Gastrocnemius medialis (tissue), 4 donors: ENCODE results near the gene CSPG4.
"Not testable (repeated sequence)": the region's sequence is repeated elsewhere in the genome, so short reads cannot be mapped to it uniquely, and the experiment has no call there.

ENCODE experiments used
- POLR2A ChIP-seq, 2 donors: fragments of 450-650 bp; IDR thresholded peaks; one replicate each; pipeline ENCODE4 v1.6.1; 2017; ENCODE audit warnings: antibody characterized with exemption in 2 of 2, mild to moderate bottlenecking in 2 of 2, moderate library complexity in 2 of 2
- TF ChIP-seq, protein P1 (sequence below), 5 experiments: fragments of 450-650 bp in 3 of 5; fragments of 200-600 bp in 2 of 5; sonication (generic) in 2 of 5; IDR thresholded peaks in 4 of 5; conservative IDR thresholded peaks in 1 of 5; 1 replicate in 4 of 5; 2 replicates in 1 of 5; pipeline ENCODE4 v1.5.1; 2016 to 2019; ENCODE audit warnings: antibody characterized with exemption in 5 of 5, mild to moderate bottlenecking in 3 of 5, moderate library complexity in 3 of 5

- TF ChIP-seq, protein P1, sequence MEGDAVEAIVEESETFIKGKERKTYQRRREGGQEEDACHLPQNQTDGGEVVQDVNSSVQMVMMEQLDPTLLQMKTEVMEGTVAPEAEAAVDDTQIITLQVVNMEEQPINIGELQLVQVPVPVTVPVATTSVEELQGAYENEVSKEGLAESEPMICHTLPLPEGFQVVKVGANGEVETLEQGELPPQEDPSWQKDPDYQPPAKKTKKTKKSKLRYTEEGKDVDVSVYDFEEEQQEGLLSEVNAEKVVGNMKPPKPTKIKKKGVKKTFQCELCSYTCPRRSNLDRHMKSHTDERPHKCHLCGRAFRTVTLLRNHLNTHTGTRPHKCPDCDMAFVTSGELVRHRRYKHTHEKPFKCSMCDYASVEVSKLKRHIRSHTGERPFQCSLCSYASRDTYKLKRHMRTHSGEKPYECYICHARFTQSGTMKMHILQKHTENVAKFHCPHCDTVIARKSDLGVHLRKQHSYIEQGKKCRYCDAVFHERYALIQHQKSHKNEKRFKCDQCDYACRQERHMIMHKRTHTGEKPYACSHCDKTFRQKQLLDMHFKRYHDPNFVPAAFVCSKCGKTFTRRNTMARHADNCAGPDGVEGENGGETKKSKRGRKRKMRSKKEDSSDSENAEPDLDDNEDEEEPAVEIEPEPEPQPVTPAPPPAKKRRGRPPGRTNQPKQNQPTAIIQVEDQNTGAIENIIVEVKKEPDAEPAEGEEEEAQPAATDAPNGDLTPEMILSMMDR (IDR thresholded peaks at IDR 0.05 in 4 of 5, conservative IDR thresholded peaks at IDR 0.05 in 1 of 5), result not testable (repeated sequence)
- TF ChIP-seq POLR2A (IDR thresholded peaks at IDR 0.05), result not testable (repeated sequence)
Observed at GRCh38 chr15:75689429-75689828, 23.2 kb downstream of the CSPG4 start.
